Effector CD8-positive, alpha-beta T cell (primary cell): Measurements from ENCODE around the gene CDPF1.
"Not testable (repeated sequence)": the region's sequence is repeated elsewhere in the genome, so short reads cannot be mapped to it uniquely, and the experiment has no call there.

Source experiments
- DNase-seq: peaks from one replicate; lab custom pipeline; 2025; lab: John Stamatoyannopoulos, UW

Gene CDPF1

DNA sequence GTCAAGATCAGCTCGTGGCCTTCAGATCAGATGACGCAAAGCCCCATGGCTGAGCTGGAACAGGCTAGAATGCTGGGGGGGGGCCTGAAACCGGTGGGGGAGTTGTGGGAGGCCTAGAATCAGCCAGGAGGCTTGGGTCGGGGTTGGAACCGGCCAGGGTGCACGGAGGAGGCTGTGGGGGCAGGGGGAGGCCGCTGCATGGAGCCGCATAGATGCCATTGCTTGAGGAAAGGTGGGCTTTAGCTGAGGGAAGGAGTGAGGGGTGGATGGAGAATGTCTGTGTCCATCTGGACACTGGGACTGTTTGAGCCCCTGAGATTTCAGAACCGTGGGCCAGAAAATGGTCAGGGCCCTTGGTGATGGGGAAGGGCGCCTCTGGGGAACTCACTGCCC is 25.2 kb downstream of the CDPF1 start:
- no peak for DNase-seq

DNA sequence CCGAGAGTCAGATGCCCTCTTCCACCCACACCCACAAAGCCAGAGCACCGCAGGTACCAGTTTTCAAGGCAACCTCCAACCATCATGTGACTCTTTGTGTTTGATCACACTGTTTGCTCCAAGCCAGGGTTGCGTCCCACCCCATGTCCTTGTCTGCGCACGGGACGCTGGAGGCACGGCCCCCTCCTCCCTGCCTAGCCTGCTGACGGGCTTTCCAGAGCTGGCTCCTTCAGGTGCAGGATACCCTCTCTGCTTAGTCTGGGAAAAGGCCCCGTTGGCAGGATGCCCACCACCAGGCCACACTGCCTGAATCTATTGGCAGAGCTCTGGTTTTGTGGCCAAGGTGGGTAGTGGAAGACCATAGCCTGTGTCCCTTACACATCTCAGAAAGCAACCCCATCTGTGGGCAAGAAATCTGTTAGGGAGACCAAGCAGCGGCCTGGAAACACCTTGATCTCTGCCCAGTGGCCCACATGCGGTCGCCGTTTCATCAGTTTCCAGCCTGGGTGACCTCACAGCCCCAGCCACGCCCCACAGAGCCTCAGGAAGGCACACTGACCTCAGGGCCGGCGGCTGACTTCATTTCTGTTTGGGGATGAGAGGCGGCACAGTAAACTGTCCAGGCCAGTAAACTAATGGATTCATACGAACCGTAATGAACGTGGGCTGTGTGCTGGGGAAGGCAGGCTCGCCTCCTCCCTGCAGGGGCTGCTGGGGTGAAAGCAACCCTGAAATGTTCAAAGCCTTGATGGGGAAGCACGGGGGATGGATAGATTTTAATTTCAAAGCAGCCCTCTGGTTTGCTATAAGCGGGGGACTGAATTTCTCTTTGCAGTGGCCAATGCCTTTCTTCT is 25.8 kb downstream of the CDPF1 start:
- DNase-seq: no peak

DNA sequence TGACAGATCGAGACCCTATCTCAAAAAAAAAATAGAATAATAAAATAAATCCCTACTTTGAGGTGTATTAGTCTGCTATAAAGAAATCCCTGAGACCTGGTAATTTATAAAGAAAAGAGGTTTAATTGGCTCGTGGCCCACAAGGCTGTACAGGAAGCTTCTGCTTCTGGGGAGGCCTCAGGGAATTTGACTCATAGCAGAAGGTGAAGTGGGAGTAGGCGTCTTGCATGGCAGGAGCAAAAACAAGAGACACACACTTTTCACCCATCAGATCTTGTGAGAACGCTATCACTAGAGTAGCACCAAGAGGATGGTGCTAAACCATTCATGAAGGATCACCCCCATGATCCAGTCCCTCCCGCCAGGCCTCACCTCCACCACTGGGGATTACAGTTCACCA is 29.2 kb downstream of the CDPF1 start:
- no peak for DNase-seq

GRCh38 chr22:46219636-46220035 is 30.5 kb downstream of the CDPF1 start:
- DNase-seq: no peak

- DNase-seq: no peak
Measured at GRCh38 chr22:46214616-46215015, 35.5 kb downstream of the CDPF1 start.

DNA sequence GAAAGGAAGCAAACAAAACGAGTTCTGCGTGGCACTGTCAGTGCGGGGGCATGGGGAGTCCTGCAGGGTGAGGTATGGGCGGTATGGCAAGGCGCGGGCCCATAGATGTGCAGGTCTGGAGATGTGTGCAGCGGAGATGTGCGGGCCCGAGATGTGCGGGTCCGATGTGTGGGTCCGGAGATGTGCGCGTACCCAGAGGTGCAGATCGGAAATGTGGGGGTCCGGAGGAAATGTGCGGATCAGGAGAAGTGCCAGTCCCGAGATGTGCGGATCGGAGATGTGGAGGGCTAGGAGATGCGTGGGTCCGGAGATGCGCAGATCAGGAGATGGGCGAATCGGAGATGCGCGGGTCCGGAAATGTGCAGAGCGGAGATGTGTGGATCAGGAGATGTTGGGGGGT is 35.9 kb downstream of the CDPF1 start:
- no peak for DNase-seq

GRCh38 chr22:46213052-46213451 is 37.0 kb downstream of the CDPF1 start:
- DNase-seq: no peak

- no peak for DNase-seq
Measured at GRCh38 chr22:46212195-46212594, 37.9 kb downstream of the CDPF1 start.

DNA sequence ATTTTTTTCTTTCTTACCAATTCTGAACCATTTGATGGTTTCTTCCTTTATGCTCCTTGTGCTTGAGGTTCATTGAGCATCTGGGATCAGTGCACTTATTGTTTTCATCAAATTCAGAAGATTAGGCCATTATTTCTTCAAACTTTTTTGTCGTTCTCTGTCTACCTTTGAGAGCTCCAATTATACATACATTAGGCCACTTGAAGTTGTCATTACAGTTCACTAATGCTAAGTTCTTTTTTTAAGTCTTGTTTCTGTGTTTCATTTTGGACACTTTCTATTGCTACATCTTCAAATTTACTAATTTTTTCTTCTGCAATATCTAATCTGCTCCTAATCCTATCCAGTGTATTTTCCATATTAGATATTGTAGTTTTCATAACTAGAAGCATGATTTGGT is 40.8 kb downstream of the CDPF1 start:
- no peak for DNase-seq

GRCh38 chr22:46203601-46203980 is 46.5 kb downstream of the CDPF1 start:
- DNase-seq: no peak

DNA sequence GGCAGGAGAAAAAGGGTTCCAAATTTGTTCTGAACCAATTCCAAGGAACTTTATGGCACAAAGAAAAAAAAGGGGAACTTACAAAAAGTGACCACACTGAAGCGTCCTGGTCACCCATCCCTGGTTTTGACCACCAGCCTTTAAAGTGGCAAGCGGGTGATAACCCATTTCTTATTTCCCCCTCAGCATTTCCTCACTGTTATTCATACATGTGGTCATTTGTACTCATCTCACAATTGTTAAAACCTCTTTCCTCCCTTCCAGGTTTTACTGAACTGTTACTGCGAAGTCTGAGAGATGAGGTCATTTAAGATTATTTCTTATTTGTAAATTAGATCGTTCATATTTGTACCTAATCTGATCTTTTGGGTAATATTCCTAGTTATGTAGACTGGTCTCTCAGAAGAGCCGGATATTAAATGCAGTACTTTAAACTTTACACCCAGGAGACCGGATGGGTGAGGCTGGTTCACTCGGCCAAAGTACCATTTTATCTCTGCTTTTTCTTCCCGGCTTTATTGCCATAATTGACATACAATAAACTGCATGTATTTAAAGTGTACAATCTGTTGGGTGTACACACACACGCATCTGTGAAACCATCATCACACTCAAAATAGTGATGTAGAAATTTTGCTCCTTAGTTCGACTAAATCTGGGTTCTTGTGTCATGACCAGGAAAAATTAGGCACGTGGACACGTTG is 47.0 kb downstream of the CDPF1 start:
- DNase-seq: no peak

- no peak for DNase-seq
Measured at GRCh38 chr22:46201059-46201757, 48.9 kb downstream of the CDPF1 start.

DNA sequence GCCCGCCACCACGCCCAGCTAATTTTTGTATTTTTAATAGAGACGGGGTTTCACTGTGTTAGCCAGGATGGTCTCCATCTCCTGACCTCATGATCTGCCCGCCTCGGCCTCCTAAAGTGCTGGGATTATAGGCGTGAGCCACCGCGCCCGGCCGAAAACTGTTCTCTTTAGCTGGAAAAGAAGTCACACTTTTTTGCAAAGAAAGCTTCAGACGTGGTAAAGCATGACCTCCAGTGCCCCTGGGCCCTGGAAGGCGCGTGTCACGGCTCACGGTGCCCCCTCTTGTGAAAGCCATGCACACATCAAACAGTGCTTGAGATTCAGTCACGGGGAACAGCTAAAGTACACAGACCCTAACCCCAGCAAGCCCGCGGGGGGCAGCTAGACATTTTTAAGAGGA is 51.3 kb downstream of the CDPF1 start:
- not testable (repeated sequence) for DNase-seq

DNA sequence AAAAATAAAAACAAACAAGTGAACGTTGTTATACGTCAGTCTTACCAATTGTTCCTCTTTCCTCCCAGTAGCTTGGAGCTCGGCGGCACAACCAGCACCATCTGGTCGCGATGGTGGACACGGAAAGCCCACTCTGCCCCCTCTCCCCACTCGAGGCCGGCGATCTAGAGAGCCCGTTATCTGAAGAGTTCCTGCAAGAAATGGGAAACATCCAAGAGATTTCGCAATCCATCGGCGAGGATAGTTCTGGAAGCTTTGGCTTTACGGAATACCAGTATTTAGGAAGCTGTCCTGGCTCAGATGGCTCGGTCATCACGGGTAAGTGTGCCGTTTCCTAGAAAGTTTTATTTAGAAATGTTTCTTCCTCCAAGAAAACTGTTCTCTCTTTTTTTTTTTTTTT is 51.8 kb downstream of the CDPF1 start:
- DNase-seq: no peak

- no peak for DNase-seq
Measured at GRCh38 chr22:46196278-46196677, 53.8 kb downstream of the CDPF1 start.

DNA sequence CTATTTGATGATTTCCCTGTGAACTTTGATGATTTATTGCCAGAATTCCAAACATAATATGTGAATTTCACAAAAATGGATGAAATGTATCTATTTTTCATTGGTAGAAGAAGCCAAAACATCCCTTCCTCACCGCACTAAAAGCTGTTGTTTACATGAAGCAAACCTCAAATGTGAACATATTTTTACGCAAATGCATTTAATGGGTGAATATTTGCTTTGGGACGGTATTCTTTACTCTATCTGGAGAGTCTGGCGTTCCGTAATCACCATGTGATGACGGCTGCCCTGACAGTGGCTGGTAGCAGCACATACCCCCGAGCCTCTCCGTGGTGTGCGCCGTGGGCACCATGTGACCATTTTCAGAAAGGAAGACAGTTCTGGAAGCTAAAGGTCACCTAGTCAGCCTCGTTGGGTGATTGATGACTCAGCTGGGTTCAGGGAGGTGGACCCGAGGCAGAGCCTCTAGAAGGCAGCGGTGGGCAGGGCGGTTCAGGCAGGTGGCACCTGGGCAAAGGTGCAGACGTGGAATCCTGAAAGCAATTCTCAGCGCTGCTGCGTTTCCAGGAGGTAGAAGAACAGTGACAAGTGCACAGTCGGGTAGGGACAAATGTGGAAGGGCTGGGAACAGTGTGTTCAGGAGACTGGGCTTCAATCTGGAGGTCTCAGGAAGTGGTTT is 54.5 kb downstream of the CDPF1 start:
- no peak for DNase-seq
